Measurements from ENCODE around the gene ACBD3.
A peak's percentile ranks its signal among the peaks of the same experiment; 100 is the strongest.

ACBD3 gene

GRCh38 chr1:226134170-226135058 lies 52.1 kb downstream of the ACBD3 start:
- no peak for DNase-seq

- no peak for DNase-seq
Observed at GRCh38 chr1:226133504-226134123, 52.9 kb downstream of the ACBD3 start.

- no peak for DNase-seq
Observed at GRCh38 chr1:226132728-226133503, 53.6 kb downstream of the ACBD3 start.

DNA sequence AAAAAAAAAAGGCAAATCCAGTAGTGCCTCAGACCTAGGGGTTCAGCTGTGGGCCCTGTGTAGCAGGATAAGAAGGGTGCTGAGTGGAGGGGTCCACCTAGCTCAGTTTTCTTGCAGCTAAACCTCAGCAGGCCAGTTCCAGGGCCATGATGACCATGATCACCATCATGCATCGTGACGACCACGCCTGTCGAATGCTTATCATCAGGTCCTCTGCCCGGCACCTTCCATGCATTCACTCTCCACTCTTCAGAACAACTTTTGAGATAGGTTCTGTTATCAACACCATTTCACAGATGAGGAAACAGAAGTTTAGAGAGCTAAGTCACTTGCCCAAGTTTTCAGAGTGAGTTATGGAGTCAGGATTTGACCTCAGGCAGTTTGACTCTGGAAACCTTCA lies 54.9 kb downstream of the ACBD3 start:
- DNase-seq: no peak

DNA sequence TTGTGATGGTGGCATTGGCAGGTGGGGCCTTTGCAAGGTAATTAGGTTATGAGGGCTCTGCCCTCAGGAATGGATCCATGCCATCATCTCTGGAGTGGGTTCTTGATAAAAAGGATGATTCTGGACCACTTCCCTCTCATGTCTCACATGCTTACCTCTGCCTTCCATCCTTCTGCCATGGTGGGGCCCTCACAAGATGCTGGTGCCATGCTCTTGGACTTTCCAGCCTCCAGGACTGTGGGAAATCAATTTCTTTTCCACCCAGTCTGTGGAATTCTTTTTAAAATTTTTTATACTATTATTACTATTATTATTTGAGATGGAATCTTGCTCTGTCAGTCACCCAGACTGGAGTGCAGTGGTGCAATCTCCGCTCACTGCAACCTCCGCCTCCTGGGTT lies 57.3 kb downstream of the ACBD3 start:
- DNase-seq: no peak

GRCh38 chr1:226128487-226129075 lies 58.0 kb downstream of the ACBD3 start:
- DNase-seq: peak in 1 of 51 donors; percentile 49

DNA sequence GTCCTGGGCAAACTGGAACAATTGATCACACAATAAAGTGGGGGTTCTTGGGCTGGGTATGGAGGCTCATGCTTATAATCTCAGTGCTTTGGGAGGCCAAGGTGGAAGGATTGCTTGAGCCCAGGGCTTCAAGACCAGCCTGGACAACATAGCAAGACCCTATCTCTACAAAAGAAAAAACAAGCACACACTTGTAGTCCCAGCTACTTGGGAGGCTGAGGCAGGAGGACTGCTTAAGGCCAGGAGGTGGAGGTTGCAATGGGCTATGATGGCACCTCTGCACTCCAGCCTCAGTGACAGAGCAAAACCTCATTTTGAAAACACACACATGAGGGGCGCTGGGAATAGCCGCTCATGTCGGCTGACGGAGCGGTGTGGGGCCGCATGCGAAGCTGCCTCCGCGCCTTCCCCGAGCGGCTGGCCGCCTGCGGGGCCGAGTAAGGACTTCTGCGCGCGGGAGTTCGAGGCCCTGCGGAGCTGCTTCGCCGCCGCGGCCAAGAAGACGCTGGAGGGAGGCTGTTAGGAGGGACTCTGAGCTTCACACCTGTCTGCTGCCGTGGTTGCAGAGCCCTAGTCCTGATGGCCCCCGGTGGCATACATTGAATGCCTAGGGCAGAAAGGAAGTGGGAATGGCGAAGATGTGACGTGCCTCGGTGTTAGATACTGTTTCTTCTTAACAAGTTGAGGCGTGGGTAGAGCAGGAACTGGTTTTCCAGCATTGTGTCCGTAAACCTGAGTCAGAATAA lies 59.5 kb downstream of the ACBD3 start:
- DNase-seq: no peak

DNA sequence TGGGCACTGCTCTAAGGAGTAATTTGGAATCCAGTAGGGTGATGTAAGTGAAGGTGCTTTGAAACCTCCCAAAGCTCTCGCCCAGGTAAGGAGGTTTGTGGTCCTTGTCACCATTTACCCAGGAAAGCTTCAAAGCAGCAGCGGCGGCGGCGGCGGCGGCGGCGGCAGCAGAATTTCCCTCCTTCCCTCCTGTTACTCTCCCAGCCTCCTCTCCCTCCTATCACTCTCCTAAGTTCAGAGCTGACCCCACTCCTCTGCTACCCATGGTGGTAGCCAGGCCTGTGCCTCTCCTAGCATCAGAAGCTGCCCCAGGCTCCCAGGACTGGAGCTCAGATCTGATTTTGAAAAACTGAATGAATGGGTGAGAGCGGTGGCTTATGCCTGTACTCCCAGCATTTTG lies 60.7 kb downstream of the ACBD3 start:
- no peak for DNase-seq

GRCh38 chr1:226125097-226125630 lies 61.4 kb downstream of the ACBD3 start:
- peak in 48 of 51 donors; percentile 32 to 89 (median 69) for DNase-seq

GRCh38 chr1:226123591-226124471 lies 62.7 kb downstream of the ACBD3 start:
- DNase-seq: no peak

DNA sequence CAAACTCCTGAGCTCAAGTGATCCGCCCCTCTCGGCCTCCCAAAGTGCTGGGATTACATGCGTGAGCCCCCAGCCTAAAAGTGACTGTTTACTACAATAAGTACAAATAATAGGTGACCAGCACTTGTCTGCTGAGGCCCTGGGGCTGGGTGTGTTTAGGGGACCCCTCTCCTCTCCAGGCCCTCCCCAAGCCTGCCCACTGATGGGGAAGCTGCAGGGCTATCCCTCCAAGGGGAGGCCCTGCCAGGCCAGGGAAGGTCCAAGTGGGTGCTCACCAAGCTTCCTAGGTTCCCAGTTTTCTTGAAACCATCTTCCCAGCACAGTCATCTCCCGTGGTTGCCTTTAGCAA lies 63.4 kb downstream of the ACBD3 start:
- DNase-seq: no peak

GRCh38 chr1:226121587-226122400 lies 64.7 kb downstream of the ACBD3 start:
- DNase-seq: peak in 30 of 51 donors; percentile 20 to 72 (median 36)

DNA sequence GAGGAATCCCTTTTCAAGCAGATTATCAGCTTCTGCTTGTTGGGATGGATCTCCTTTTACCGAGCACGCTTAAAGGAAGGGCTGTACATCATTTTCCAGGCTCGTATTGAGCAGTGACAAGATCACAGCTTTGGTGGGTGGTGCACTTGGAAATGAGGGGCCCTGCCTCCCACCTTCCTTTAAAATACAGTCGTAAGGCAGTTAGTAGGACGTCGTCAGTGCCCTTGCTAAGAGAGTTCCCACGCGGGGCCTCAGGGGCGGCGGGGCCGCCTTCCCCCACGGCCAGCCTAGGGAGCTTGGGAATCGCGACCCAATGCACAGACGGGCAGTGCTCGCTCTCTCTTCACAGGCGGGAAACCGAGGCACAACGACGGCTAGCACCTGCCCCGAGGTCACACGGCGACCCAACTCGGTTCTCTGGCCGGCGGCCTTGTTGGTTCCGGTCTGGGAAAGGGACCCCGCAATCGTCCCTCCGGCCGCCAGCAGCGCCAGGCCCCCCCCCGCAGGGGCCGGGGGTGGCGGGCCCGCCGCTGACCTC lies 65.4 kb downstream of the ACBD3 start:
- no peak for DNase-seq

GRCh38 chr1:226120398-226120797 lies 66.1 kb downstream of the ACBD3 start:
- DNase-seq: no peak

DNA sequence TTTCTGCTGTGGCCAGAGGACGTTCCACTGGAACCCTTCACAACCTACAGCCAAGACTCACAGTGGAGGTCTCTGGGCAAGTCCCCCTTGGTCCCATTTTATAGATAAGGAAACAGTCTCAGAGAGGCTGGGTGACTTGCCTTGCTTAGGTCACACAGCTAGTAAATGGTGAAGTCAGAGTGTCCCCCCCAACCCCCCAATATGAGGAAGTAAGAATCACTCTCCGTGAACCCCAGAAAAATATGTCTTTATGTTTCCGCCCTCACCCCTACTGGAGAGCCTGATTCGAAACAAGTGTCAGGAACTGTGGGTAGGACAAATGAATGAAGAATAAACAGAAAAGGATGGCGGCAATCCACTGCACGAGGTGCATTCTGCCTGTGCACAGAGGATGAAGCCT lies 67.4 kb downstream of the ACBD3 start:
- DNase-seq: no peak

- no peak for DNase-seq
Observed at GRCh38 chr1:226118357-226118756, 68.2 kb downstream of the ACBD3 start.

- DNase-seq: no peak
Observed at GRCh38 chr1:226117330-226117729, 69.2 kb downstream of the ACBD3 start.

GRCh38 chr1:226116673-226117072 lies 69.9 kb downstream of the ACBD3 start:
- DNase-seq: no peak

DNA sequence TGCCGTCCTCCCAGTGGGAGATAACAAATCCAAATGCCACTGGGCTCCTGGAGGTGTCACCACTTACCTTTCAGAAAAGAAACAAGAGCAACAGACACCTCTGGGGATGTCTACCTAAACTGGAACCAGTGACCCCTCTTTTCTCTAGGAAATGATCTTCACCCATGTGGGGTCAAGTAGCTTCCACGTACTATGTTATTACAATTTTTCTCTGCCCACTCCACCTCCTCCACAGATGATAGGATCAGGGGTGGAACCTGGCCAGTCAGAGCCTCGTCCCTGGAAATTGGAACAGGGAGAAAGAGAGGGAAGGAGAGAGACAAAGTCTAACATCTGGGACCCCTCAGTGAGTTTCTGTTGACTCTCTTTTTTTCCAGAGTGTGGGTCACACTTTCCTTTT lies 73.9 kb downstream of the ACBD3 start:
- no peak for DNase-seq
